GM10266 (cell line): ENCODE data around the gene ERC2.

Source experiments
- DNase-seq: peaks from one replicate; pipeline ENCODE4 v3.0.0; 2012; ENCODE audit errors: extremely low spot score
- TF ChIP-seq, protein P1 (sequence below): IDR thresholded peaks from 2 replicates; pipeline ENCODE4 v1.5.1; 2012; ENCODE audit warnings: mild to moderate bottlenecking, low read depth; ENCODE audit not compliant: control insufficient read depth, insufficient read depth; ENCODE audit errors: missing control alignments

ERC2 gene

GRCh38 chr3:55471522-55472280 is 996.6 kb downstream of the ERC2 start:
- DNase-seq = no peak
- TF ChIP-seq, protein P1, sequence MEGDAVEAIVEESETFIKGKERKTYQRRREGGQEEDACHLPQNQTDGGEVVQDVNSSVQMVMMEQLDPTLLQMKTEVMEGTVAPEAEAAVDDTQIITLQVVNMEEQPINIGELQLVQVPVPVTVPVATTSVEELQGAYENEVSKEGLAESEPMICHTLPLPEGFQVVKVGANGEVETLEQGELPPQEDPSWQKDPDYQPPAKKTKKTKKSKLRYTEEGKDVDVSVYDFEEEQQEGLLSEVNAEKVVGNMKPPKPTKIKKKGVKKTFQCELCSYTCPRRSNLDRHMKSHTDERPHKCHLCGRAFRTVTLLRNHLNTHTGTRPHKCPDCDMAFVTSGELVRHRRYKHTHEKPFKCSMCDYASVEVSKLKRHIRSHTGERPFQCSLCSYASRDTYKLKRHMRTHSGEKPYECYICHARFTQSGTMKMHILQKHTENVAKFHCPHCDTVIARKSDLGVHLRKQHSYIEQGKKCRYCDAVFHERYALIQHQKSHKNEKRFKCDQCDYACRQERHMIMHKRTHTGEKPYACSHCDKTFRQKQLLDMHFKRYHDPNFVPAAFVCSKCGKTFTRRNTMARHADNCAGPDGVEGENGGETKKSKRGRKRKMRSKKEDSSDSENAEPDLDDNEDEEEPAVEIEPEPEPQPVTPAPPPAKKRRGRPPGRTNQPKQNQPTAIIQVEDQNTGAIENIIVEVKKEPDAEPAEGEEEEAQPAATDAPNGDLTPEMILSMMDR = no peak

DNA sequence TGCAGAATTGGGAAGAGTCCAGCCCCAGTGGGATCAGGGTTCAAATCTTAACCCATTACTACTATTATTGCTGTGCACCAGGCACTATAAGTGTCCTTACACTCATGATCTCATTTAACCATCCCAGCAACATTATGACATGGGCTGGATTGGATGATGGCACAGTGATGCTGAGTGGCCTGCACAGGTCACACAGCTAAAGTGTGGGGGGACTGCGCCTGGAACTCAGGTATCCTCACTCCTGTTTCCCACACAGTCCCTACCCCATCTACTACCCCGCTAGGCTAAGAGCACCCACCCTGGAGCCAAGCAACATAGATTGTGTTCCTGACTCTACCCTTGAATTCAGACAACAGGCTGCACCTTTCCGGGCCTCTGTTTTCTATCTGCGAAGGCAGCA is 997.2 kb downstream of the ERC2 start:
- TF ChIP-seq, protein P1 = no peak
- no peak for DNase-seq

DNA sequence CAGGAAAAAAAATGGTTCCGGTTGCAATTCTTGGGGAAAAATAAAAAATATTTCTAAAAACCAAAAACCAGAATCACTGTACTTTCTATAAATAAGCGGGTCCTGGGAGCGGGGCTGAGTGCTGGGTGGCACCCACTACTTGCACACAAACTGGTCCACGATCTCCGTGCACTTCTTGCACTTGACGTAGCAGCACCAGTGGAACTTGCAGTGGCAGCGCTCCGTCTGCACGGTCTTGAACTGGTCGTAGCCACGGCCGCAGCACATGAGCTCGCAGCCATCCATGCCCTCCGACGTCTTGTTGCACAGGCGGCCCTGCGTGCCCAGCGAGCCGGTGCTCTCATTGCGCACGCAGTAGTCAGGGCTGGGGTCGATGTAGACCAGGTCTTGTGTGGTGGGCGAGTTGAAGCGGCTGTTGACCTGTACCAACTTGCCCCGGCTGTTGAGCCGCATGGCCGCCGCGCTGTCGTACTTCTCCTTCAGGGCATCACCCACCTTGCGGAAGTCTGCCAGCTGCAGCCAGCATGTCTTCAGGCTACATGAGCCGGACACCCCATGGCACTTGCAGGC is 998.2 kb downstream of the ERC2 start:
- DNase-seq = no peak

GRCh38 chr3:55468251-55468650 is 1000.0 kb downstream of the ERC2 start:
- TF ChIP-seq, protein P1 = no peak
- no peak for DNase-seq

More for the DNA sequence above, 998.2 kb downstream of the ERC2 start:
- TF ChIP-seq, protein P1 = no peak

- DNase-seq = no peak
- TF ChIP-seq, protein P1 = no peak
Measured at GRCh38 chr3:55467099-55467498, 1001.2 kb downstream of the ERC2 start.

- DNase-seq = no peak
- TF ChIP-seq, protein P1 = no peak
Measured at GRCh38 chr3:55466526-55466925, 1001.7 kb downstream of the ERC2 start.

- no peak for DNase-seq
- TF ChIP-seq, protein P1 = no peak
Measured at GRCh38 chr3:55461896-55462295, 1006.4 kb downstream of the ERC2 start.
